NT2/D1 (cell line): ENCODE measurements around the gene LONP2.

Experiments
- SUZ12 ChIP-seq: IDR thresholded peaks from 2 replicates; pipeline ENCODE4 v1.6.1; 2011; ENCODE audit not compliant: insufficient read length, insufficient read depth; ENCODE audit errors: extremely low read depth
- YY1 ChIP-seq: IDR thresholded peaks from 2 replicates; pipeline ENCODE4 v1.6.1; 2011; ENCODE audit not compliant: insufficient read length, insufficient read depth
- ZNF274 ChIP-seq: IDR thresholded peaks from 2 replicates; pipeline ENCODE4 v1.6.1; 2011; ENCODE audit warnings: mild to moderate bottlenecking, low read depth, low read length

- TF ChIP-seq ZNF274 (no peak), SUZ12 (no peak), YY1 (no peak)
Measured at GRCh38 chr16:48284772-48285409, 40.8 kb downstream of the LONP2 start.
